Measurements from ENCODE around the gene HEXD. TPM values are rescaled to one million over a fixed set of nuclear protein-coding genes. Genes with fewer than 3 reads are reported as not detected.
A peak's percentile ranks its signal among the peaks of the same experiment; 100 is the strongest.

The HEXD gene
- total RNA-seq, 1 donor from 2014 or later: 82.8 TPM

GRCh38 chr17:82389379-82389778 is 28.8 kb upstream of the HEXD start:
- H3K4me1 Mint-ChIP-seq: peaks cover 18% of the 10 kb centered on the region
- H3K27me3 Mint-ChIP-seq (ENCODE audit: low read depth): peaks cover 6% of the 10 kb centered on the region
- no peak overlapping the region for H3K4me3 Mint-ChIP-seq
- peak overlapping the region; percentile 21 for H3K27ac Mint-ChIP-seq
- no peaks in the 10 kb centered on the region for H3K9me3 Mint-ChIP-seq
- DNase-seq (ENCODE audit: low spot score in 2 of 2, unreplicated experiment in 2 of 2): no peak
- H3K36me3 Mint-ChIP-seq: peaks cover 12% of the 10 kb centered on the region
- TF ChIP-seq, protein P1, sequence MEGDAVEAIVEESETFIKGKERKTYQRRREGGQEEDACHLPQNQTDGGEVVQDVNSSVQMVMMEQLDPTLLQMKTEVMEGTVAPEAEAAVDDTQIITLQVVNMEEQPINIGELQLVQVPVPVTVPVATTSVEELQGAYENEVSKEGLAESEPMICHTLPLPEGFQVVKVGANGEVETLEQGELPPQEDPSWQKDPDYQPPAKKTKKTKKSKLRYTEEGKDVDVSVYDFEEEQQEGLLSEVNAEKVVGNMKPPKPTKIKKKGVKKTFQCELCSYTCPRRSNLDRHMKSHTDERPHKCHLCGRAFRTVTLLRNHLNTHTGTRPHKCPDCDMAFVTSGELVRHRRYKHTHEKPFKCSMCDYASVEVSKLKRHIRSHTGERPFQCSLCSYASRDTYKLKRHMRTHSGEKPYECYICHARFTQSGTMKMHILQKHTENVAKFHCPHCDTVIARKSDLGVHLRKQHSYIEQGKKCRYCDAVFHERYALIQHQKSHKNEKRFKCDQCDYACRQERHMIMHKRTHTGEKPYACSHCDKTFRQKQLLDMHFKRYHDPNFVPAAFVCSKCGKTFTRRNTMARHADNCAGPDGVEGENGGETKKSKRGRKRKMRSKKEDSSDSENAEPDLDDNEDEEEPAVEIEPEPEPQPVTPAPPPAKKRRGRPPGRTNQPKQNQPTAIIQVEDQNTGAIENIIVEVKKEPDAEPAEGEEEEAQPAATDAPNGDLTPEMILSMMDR (IDR thresholded peaks at IDR 0.05; ENCODE audit: unreplicated experiment): no peak

DNA sequence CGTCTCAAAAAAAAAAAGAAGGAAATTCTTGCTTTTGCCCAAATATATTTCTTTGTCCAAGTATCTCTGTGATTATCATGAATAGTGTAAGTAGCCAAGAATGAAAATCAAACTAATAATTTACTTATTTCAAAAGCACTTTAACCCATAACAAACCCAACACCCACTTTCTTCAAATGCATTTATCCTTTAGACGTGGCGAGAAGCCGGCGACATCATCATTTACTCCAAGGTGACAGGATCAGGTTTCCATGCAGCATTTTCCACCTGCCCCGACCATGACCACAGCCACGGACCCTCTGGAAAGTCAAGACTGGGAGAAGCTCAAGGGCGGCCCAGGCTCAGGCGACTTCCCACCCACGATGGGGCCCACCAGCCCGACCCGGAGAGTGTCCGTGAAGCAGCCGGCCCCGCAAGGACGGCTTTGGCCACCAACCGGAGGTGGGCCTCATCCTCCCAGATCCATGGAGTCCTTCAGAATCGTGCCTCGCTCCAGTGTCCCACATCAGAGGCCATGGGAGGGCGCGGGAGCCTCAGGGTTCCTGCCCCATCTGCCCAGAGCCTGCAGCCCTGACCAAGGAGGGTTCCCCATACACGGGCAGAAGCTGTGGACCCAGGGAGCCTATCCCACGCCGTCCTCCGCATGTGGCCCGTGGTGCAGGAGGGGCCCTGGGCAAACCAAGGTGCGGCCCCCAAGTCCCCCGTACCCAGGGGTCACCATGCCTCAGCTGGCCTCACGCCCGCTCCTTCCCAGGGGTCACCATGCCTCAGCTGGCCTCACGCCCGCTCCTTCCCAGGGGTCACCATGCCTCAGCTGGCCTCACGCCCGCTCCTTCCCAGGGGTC is 27.9 kb upstream of the HEXD start:
- H3K9me3 Mint-ChIP-seq: no peaks in the 10 kb centered on the region
- TF ChIP-seq, protein P1 (IDR thresholded peaks at IDR 0.05; ENCODE audit: unreplicated experiment): no peak
- H3K4me3 Mint-ChIP-seq: no peak overlapping the region
- H3K27ac Mint-ChIP-seq: no peak overlapping the region
- peaks cover 15% of the 10 kb centered on the region for H3K36me3 Mint-ChIP-seq
- peaks cover 6% of the 10 kb centered on the region for H3K27me3 Mint-ChIP-seq (ENCODE audit: low read depth)
- DNase-seq (ENCODE audit: low spot score in 2 of 2, unreplicated experiment in 2 of 2): no peak
- peaks cover 10% of the 10 kb centered on the region for H3K4me1 Mint-ChIP-seq

DNA sequence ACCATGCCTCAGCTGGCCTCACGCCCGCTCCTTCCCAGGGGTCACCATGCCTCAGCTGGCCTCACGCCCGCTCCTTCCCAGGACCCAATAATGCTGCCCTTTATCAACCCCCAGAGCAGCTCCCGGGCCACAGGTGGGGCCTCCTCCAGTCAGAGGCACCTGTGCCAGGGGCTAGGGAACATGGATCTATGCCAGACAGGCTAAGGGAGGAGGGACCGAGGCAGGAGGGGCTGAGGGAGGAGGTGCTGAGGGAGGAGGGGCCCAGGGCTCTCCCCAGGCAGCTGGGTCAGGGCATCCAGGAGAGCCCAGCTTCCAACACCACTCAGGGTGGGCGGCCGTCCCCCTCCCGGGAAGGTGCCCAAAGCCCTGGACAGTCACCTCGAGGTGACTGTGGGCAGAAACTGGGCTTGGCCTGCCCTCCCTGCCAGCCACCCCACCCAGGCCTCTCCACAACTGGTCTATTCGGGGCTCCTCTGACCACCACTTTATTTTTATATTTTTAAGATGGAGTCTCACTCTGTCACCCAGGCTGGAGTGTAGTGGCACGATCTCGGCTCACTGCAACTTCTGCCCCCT is 27.2 kb upstream of the HEXD start:
- Mint-ChIP-seq H3K27ac (no peak overlapping the region), H3K27me3 (ENCODE audit: low read depth) (peaks cover 6% of the 10 kb centered on the region), H3K36me3 (peaks cover 15% of the 10 kb centered on the region), H3K4me3 (no peak overlapping the region), H3K4me1 (peaks cover 7% of the 10 kb centered on the region), H3K9me3 (no peaks in the 10 kb centered on the region)
- no peak for DNase-seq (ENCODE audit: low spot score in 2 of 2, unreplicated experiment in 2 of 2)
- TF ChIP-seq, protein P1 (IDR thresholded peaks at IDR 0.05; ENCODE audit: unreplicated experiment): no peak

GRCh38 chr17:82391496-82392066 is 26.6 kb upstream of the HEXD start:
- H3K9me3 Mint-ChIP-seq: no peaks in the 10 kb centered on the region
- peaks cover 15% of the 10 kb centered on the region for H3K36me3 Mint-ChIP-seq
- no peak for DNase-seq (ENCODE audit: low spot score in 2 of 2, unreplicated experiment in 2 of 2)
- H3K4me1 Mint-ChIP-seq: peaks cover 7% of the 10 kb centered on the region
- TF ChIP-seq, protein P1 (IDR thresholded peaks at IDR 0.05; ENCODE audit: unreplicated experiment): no peak
- no peak overlapping the region for H3K27ac Mint-ChIP-seq
- H3K27me3 Mint-ChIP-seq (ENCODE audit: low read depth): peaks cover 6% of the 10 kb centered on the region
- no peak overlapping the region for H3K4me3 Mint-ChIP-seq

GRCh38 chr17:82392209-82392920 is 25.8 kb upstream of the HEXD start:
- Mint-ChIP-seq H3K4me1 (peaks cover 7% of the 10 kb centered on the region), H3K9me3 (no peaks in the 10 kb centered on the region), H3K27ac (no peak overlapping the region), H3K36me3 (peaks cover 15% of the 10 kb centered on the region), H3K4me3 (no peak overlapping the region), H3K27me3 (ENCODE audit: low read depth) (peaks cover 6% of the 10 kb centered on the region)
- no peak for DNase-seq (ENCODE audit: low spot score in 2 of 2, unreplicated experiment in 2 of 2)
- TF ChIP-seq, protein P1 (IDR thresholded peaks at IDR 0.05; ENCODE audit: unreplicated experiment): no peak

Data from mesothelial cell of epicardium (in vitro differentiated cells).